ENCODE measurements around the gene C16orf74.

The C16orf74 gene

GRCh38 chr16:85720302-85720637 is 30.6 kb downstream of the C16orf74 start:
- Histone ChIP-seq H3K4me1 (ENCODE audit: control insufficient read depth, insufficient read depth, low read length) (no peaks in the 10 kb centered on the region), H3K9me3 (ENCODE audit: control insufficient read depth, low read length) (no peaks in the 10 kb centered on the region), H3K4me3 (ENCODE audit: low read length) (no peak overlapping the region), H3K9ac (ENCODE audit: low read length) (no peak overlapping the region), H3K27me3 (ENCODE audit: control insufficient read depth, insufficient read depth, low read length) (peaks cover 24% of the 10 kb centered on the region), H3K36me3 (ENCODE audit: control insufficient read depth, insufficient read depth, low read length) (no peaks in the 10 kb centered on the region)

- Histone ChIP-seq H3K4me3 (ENCODE audit: low read length) (no peak overlapping the region), H3K27me3 (ENCODE audit: control insufficient read depth, insufficient read depth, low read length) (peaks cover 26% of the 10 kb centered on the region), H3K9me3 (ENCODE audit: control insufficient read depth, low read length) (no peaks in the 10 kb centered on the region), H3K4me1 (ENCODE audit: control insufficient read depth, insufficient read depth, low read length) (no peaks in the 10 kb centered on the region), H3K9ac (ENCODE audit: low read length) (no peak overlapping the region), H3K36me3 (ENCODE audit: control insufficient read depth, insufficient read depth, low read length) (no peaks in the 10 kb centered on the region)
Measured at GRCh38 chr16:85719605-85720301, 31.1 kb downstream of the C16orf74 start.

GRCh38 chr16:85718682-85719081 is 32.2 kb downstream of the C16orf74 start:
- Histone ChIP-seq H3K4me1 (ENCODE audit: control insufficient read depth, insufficient read depth, low read length) (no peaks in the 10 kb centered on the region), H3K4me3 (ENCODE audit: low read length) (no peak overlapping the region), H3K27me3 (ENCODE audit: control insufficient read depth, insufficient read depth, low read length) (peaks cover 26% of the 10 kb centered on the region), H3K9ac (ENCODE audit: low read length) (no peak overlapping the region), H3K9me3 (ENCODE audit: control insufficient read depth, low read length) (no peaks in the 10 kb centered on the region), H3K36me3 (ENCODE audit: control insufficient read depth, insufficient read depth, low read length) (no peaks in the 10 kb centered on the region)

- no peaks in the 10 kb centered on the region for H3K36me3 ChIP-seq (ENCODE audit: control insufficient read depth, insufficient read depth, low read length)
- no peaks in the 10 kb centered on the region for H3K9me3 ChIP-seq (ENCODE audit: control insufficient read depth, low read length)
- H3K4me1 ChIP-seq (ENCODE audit: control insufficient read depth, insufficient read depth, low read length), result no peaks in the 10 kb centered on the region
- no peak overlapping the region for H3K4me3 ChIP-seq (ENCODE audit: low read length)
- peaks cover 26% of the 10 kb centered on the region for H3K27me3 ChIP-seq (ENCODE audit: control insufficient read depth, insufficient read depth, low read length)
- H3K9ac ChIP-seq (ENCODE audit: low read length), result no peak overlapping the region
Measured at GRCh38 chr16:85718153-85718477, 32.8 kb downstream of the C16orf74 start.

- Histone ChIP-seq H3K36me3 (ENCODE audit: control insufficient read depth, insufficient read depth, low read length) (no peaks in the 10 kb centered on the region), H3K9me3 (ENCODE audit: control insufficient read depth, low read length) (no peaks in the 10 kb centered on the region), H3K4me1 (ENCODE audit: control insufficient read depth, insufficient read depth, low read length) (no peaks in the 10 kb centered on the region), H3K4me3 (ENCODE audit: low read length) (no peak overlapping the region), H3K27me3 (ENCODE audit: control insufficient read depth, insufficient read depth, low read length) (peaks cover 26% of the 10 kb centered on the region), H3K9ac (ENCODE audit: low read length) (no peak overlapping the region)
Measured at GRCh38 chr16:85717393-85718152, 33.3 kb downstream of the C16orf74 start.

- Histone ChIP-seq H3K36me3 (ENCODE audit: control insufficient read depth, insufficient read depth, low read length) (no peaks in the 10 kb centered on the region), H3K9me3 (ENCODE audit: control insufficient read depth, low read length) (no peaks in the 10 kb centered on the region), H3K9ac (ENCODE audit: low read length) (no peak overlapping the region), H3K4me1 (ENCODE audit: control insufficient read depth, insufficient read depth, low read length) (no peaks in the 10 kb centered on the region), H3K27me3 (ENCODE audit: control insufficient read depth, insufficient read depth, low read length) (peaks cover 26% of the 10 kb centered on the region), H3K4me3 (ENCODE audit: low read length) (no peak overlapping the region)
Measured at GRCh38 chr16:85716680-85717038, 34.2 kb downstream of the C16orf74 start.

- Histone ChIP-seq H3K27me3 (ENCODE audit: control insufficient read depth, insufficient read depth, low read length) (peaks cover 26% of the 10 kb centered on the region), H3K9me3 (ENCODE audit: control insufficient read depth, low read length) (no peaks in the 10 kb centered on the region), H3K4me3 (ENCODE audit: low read length) (no peak overlapping the region), H3K4me1 (ENCODE audit: control insufficient read depth, insufficient read depth, low read length) (no peaks in the 10 kb centered on the region), H3K9ac (ENCODE audit: low read length) (no peak overlapping the region), H3K36me3 (ENCODE audit: control insufficient read depth, insufficient read depth, low read length) (no peaks in the 10 kb centered on the region)
Measured at GRCh38 chr16:85716022-85716679, 34.7 kb downstream of the C16orf74 start.

GRCh38 chr16:85715169-85716021 is 35.5 kb downstream of the C16orf74 start:
- Histone ChIP-seq H3K36me3 (ENCODE audit: control insufficient read depth, insufficient read depth, low read length) (no peaks in the 10 kb centered on the region), H3K4me1 (ENCODE audit: control insufficient read depth, insufficient read depth, low read length) (no peaks in the 10 kb centered on the region), H3K9ac (ENCODE audit: low read length) (no peak overlapping the region), H3K9me3 (ENCODE audit: control insufficient read depth, low read length) (no peaks in the 10 kb centered on the region), H3K4me3 (ENCODE audit: low read length) (no peak overlapping the region), H3K27me3 (ENCODE audit: control insufficient read depth, insufficient read depth, low read length) (peaks cover 26% of the 10 kb centered on the region)

GRCh38 chr16:85712801-85713200 is 38.1 kb downstream of the C16orf74 start:
- peaks cover 26% of the 10 kb centered on the region for H3K27me3 ChIP-seq (ENCODE audit: control insufficient read depth, insufficient read depth, low read length)
- no peak overlapping the region for H3K9ac ChIP-seq (ENCODE audit: low read length)
- no peaks in the 10 kb centered on the region for H3K36me3 ChIP-seq (ENCODE audit: control insufficient read depth, insufficient read depth, low read length)
- no peaks in the 10 kb centered on the region for H3K4me1 ChIP-seq (ENCODE audit: control insufficient read depth, insufficient read depth, low read length)
- H3K9me3 ChIP-seq (ENCODE audit: control insufficient read depth, low read length), result no peaks in the 10 kb centered on the region
- no peak overlapping the region for H3K4me3 ChIP-seq (ENCODE audit: low read length)

GRCh38 chr16:85711982-85712587 is 38.8 kb downstream of the C16orf74 start:
- Histone ChIP-seq H3K27me3 (ENCODE audit: control insufficient read depth, insufficient read depth, low read length) (peaks cover 24% of the 10 kb centered on the region), H3K36me3 (ENCODE audit: control insufficient read depth, insufficient read depth, low read length) (no peaks in the 10 kb centered on the region), H3K4me3 (ENCODE audit: low read length) (no peak overlapping the region)

GRCh38 chr16:85710732-85711131 is 40.2 kb downstream of the C16orf74 start:
- H3K27me3 ChIP-seq (ENCODE audit: control insufficient read depth, insufficient read depth, low read length), result peaks cover 11% of the 10 kb centered on the region

More at GRCh38 chr16:85711982-85712587, 38.8 kb downstream of the C16orf74 start:
- no peak overlapping the region for H3K9ac ChIP-seq (ENCODE audit: low read length)
- no peaks in the 10 kb centered on the region for H3K4me1 ChIP-seq (ENCODE audit: control insufficient read depth, insufficient read depth, low read length)
- no peaks in the 10 kb centered on the region for H3K9me3 ChIP-seq (ENCODE audit: control insufficient read depth, low read length)

More at GRCh38 chr16:85710732-85711131, 40.2 kb downstream of the C16orf74 start:
- Histone ChIP-seq H3K9me3 (ENCODE audit: control insufficient read depth, low read length) (no peaks in the 10 kb centered on the region), H3K4me3 (ENCODE audit: low read length) (no peak overlapping the region), H3K36me3 (ENCODE audit: control insufficient read depth, insufficient read depth, low read length) (no peaks in the 10 kb centered on the region), H3K4me1 (ENCODE audit: control insufficient read depth, insufficient read depth, low read length) (no peaks in the 10 kb centered on the region), H3K9ac (ENCODE audit: low read length) (no peak overlapping the region)

Data from mucosa of stomach (tissue), 1 donor.